ENCODE data around the gene NKG7.

DNA sequence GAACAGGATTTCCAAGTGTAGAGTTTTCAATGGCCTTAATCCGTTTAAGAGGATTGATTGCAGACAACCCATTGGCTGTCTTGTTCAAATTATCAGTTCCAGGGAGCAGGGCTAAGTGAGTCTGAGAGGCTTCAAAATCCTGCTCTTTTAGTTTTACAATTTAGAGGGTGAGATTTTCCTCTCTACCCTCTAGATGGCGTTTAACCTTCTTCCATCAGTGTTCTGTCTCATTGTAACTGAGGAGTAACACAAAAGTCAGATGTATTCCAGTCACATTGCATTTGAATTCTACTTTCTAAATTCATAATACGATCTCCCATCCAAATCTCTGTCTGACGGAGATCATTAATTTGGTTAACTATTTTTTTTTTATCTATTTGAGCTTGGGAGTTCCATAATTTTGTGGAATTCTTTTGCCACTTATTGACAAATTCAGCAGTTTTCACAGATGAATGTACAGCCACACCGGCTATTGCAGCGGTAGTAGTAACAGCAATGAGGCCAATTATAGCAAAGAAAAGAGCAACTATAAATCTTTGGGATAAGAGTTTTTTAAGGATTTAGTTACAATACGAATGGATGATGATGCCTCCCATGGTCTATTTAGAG is 25.7 kb upstream of the NKG7 start:
- TF ChIP-seq TCF4 (CRISPR knock-in tag; IDR thresholded peaks at IDR 0.05; ENCODE audit: borderline replicate concordance) (no peak), ZNF70 (CRISPR knock-in tag; IDR thresholded peaks at IDR 0.05) (no peak), TOX (CRISPR knock-in tag; IDR thresholded peaks at IDR 0.05; ENCODE audit: borderline replicate concordance) (no peak), GLIS3 (CRISPR knock-in tag; IDR thresholded peaks at IDR 0.05) (no peak), PPARA (CRISPR knock-in tag; IDR thresholded peaks at IDR 0.05; ENCODE audit: borderline replicate concordance) (no peak), ZFP30 (CRISPR knock-in tag; IDR thresholded peaks at IDR 0.05) (no peak), RARB (CRISPR knock-in tag; IDR thresholded peaks at IDR 0.05) (no peak), CSDC2 (CRISPR knock-in tag; IDR thresholded peaks at IDR 0.05) (no peak), ESRRG (CRISPR knock-in tag; IDR thresholded peaks at IDR 0.05) (no peak)
- TF ChIP-seq, protein P1, sequence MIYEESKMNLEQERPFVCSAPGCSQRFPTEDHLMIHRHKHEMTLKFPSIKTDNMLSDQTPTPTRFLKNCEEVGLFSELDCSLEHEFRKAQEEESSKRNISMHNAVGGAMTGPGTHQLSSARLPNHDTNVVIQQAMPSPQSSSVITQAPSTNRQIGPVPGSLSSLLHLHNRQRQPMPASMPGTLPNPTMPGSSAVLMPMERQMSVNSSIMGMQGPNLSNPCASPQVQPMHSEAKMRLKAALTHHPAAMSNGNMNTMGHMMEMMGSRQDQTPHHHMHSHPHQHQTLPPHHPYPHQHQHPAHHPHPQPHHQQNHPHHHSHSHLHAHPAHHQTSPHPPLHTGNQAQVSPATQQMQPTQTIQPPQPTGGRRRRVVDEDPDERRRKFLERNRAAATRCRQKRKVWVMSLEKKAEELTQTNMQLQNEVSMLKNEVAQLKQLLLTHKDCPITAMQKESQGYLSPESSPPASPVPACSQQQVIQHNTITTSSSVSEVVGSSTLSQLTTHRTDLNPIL (CRISPR knock-in tag; IDR thresholded peaks at IDR 0.05; ENCODE audit: low read depth), result no peak
- TF ChIP-seq, protein P2, sequence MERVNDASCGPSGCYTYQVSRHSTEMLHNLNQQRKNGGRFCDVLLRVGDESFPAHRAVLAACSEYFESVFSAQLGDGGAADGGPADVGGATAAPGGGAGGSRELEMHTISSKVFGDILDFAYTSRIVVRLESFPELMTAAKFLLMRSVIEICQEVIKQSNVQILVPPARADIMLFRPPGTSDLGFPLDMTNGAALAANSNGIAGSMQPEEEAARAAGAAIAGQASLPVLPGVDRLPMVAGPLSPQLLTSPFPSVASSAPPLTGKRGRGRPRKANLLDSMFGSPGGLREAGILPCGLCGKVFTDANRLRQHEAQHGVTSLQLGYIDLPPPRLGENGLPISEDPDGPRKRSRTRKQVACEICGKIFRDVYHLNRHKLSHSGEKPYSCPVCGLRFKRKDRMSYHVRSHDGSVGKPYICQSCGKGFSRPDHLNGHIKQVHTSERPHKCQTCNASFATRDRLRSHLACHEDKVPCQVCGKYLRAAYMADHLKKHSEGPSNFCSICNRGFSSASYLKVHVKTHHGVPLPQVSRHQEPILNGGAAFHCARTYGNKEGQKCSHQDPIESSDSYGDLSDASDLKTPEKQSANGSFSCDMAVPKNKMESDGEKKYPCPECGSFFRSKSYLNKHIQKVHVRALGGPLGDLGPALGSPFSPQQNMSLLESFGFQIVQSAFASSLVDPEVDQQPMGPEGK (CRISPR knock-in tag; IDR thresholded peaks at IDR 0.05; ENCODE audit: borderline replicate concordance), result no peak
- TF ChIP-seq, protein P3, sequence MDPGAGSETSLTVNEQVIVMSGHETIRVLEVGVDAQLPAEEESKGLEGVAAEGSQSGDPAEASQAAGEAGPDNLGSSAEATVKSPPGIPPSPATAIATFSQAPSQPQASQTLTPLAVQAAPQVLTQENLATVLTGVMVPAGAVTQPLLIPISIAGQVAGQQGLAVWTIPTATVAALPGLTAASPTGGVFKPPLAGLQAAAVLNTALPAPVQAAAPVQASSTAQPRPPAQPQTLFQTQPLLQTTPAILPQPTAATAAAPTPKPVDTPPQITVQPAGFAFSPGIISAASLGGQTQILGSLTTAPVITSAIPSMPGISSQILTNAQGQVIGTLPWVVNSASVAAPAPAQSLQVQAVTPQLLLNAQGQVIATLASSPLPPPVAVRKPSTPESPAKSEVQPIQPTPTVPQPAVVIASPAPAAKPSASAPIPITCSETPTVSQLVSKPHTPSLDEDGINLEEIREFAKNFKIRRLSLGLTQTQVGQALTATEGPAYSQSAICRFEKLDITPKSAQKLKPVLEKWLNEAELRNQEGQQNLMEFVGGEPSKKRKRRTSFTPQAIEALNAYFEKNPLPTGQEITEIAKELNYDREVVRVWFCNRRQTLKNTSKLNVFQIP (CRISPR knock-in tag; IDR thresholded peaks at IDR 0.05; ENCODE audit: borderline replicate concordance, low read depth), result no peak
- TF ChIP-seq, protein P4, sequence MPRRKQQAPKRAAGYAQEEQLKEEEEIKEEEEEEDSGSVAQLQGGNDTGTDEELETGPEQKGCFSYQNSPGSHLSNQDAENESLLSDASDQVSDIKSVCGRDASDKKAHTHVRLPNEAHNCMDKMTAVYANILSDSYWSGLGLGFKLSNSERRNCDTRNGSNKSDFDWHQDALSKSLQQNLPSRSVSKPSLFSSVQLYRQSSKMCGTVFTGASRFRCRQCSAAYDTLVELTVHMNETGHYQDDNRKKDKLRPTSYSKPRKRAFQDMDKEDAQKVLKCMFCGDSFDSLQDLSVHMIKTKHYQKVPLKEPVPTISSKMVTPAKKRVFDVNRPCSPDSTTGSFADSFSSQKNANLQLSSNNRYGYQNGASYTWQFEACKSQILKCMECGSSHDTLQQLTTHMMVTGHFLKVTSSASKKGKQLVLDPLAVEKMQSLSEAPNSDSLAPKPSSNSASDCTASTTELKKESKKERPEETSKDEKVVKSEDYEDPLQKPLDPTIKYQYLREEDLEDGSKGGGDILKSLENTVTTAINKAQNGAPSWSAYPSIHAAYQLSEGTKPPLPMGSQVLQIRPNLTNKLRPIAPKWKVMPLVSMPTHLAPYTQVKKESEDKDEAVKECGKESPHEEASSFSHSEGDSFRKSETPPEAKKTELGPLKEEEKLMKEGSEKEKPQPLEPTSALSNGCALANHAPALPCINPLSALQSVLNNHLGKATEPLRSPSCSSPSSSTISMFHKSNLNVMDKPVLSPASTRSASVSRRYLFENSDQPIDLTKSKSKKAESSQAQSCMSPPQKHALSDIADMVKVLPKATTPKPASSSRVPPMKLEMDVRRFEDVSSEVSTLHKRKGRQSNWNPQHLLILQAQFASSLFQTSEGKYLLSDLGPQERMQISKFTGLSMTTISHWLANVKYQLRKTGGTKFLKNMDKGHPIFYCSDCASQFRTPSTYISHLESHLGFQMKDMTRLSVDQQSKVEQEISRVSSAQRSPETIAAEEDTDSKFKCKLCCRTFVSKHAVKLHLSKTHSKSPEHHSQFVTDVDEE (CRISPR knock-in tag; IDR thresholded peaks at IDR 0.05), result no peak
